GM19397 (cell line): ENCODE results near the gene SEL1L.
"Not testable (repeated sequence)": the region's sequence is repeated elsewhere in the genome, so short reads cannot be mapped to it uniquely, and the experiment has no call there.

Experiments
- ATAC-seq: cut with Tn5 transposase; IDR thresholded peaks from one replicate; pipeline ENCODE4 v1.9.1; 2021; ENCODE audit warnings: mild to moderate bottlenecking, moderate library complexity; ENCODE audit not compliant: unreplicated experiment

The SEL1L gene

DNA sequence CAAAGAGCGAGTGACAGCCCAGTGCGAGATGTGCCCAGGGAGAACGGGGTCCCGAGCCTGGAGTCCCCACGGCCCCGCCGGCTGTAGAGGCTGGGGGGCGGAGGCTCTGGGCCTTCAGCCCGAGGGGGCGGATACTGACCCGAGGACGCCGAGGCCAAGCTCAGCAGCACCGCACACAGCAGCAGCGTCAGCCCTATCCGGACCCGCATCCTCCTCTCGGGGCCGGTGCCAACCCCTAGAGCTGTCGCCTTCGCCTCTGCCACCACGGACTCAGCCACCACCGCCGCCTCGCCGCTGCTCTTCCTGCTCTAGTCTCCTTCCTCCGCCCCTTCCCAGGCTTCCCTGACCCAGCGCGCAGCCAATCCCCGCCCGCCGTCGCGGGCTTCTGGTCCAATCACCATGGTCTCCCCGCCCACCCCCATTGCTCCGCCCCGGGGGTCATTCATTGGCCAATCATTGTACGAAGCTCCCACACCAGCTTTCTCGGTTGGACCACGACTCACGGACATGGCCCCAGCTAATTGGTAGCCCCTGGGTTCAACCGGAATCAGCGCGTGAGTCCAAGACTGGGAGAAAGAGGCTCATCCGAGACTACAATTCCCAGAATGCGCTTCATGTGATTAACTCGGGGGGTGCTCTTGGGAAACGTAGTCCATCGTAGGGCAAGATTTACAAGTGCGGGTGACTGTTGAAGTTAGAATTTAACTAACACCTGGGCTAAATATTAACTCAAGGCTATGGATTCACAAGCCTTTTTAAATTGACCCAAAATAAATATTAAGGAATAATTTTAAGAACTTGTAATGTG lies at the start of gene SEL1L:
TSS of gene SEL1L (minus strand) at position 318 of the 808 bp plus-strand sequence. CDS start at position 209, 109 bp downstream.
- ATAC-seq = peak; percentile 95

DNA sequence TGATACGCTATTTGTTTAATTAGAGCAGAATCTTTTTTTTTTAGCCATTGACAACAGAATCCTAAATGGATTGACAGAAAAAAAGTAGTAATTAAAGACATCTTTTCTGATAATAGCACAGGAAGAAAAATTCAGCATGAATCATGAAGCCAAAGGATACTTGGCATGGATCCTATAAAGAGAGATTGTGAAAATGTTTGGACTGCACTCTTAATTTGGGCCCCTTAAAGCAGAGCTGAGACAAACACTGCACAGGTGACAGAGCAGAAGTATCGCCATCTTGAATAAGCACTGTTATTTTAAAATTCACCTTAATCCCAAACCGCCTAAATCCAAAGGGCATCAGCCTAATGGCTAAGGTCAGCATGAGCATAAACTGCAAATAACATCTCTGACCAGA lies 48.8 kb upstream of the SEL1L start:
- ATAC-seq = no peak

GRCh38 chr14:81579115-81579514 lies 45.5 kb upstream of the SEL1L start:
- ATAC-seq = no peak

GRCh38 chr14:81571437-81571836 lies 37.8 kb upstream of the SEL1L start:
- no peak for ATAC-seq

DNA sequence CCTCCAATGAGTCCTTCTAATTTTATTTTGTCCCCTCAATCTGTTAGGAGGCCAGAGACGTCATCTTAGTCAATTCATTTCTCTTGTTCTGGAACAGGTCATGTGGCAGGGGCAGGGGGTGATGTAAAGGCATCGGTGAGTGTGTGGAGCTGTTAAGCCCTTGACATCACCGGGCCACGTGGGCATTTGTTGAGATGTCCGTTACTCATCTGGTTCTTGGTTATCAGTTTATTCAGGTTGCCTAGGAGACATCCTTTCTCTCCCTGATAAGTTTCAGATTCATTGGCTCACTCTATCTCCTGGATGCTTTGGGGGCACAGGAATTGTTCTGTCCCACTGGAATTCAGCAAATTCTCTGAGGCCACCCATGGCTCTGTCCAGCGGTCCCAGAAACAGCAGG lies 33.6 kb upstream of the SEL1L start:
- ATAC-seq = no peak

- peak; percentile 65 for ATAC-seq
These were observed 32.0 kb upstream of the SEL1L start for GRCh38 chr14:81565441-81566290.

GRCh38 chr14:81562818-81563217 lies 29.2 kb upstream of the SEL1L start:
- no peak for ATAC-seq

DNA sequence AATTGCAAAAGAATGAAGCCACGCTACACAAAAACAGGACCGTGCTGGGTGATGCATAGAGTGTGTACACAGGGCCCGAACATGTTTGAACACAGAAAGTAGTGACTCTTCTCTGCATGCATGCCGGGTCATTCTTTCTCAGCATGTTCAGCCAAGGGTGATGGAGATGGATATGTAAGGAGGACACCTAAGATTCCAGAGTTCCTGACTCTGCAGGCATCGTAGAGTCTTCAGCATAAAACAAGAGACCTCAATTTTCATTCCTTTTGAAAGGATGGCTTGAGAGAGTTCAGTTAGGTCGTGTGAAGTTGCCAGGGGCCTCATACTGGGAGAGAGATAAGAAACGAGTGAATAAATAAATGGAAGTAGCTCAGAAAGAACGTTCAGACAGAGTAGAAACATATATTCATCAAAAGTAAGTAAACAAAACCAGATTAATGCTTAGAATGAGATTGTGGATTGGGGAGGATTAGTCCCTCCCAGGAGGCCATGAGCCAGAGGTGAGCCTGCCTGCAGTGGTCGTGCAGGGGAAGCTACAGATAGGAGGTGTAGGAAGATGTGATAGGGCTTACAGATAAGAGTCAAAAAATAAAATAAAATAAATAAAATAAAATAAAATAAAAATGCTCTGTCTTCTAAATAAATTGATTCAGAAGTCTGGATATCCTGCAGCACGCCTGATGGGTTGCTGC lies 27.6 kb upstream of the SEL1L start:
- ATAC-seq = no peak

- no peak for ATAC-seq
These were observed 25.7 kb upstream of the SEL1L start for GRCh38 chr14:81559385-81559784.

- no peak for ATAC-seq
These were observed 23.5 kb upstream of the SEL1L start for GRCh38 chr14:81557146-81557545.

DNA sequence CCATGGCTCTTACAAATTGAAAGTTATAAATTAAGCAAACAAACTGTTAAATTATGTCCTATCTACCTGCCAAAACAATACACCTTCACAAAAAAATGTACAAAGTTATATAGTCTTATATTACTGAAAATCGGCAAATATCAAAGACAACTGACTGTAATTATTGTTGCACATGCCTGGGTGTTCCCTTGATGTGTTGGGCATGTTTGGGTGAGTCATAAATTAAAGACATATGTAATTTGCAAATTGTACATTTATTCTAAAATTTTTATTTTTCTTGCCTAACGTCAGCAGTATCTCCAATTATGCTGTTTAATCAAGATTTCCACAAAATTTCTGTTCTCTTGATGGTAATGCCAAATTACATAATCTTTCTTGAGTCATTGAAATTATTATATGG lies 22.0 kb upstream of the SEL1L start:
- no peak for ATAC-seq

DNA sequence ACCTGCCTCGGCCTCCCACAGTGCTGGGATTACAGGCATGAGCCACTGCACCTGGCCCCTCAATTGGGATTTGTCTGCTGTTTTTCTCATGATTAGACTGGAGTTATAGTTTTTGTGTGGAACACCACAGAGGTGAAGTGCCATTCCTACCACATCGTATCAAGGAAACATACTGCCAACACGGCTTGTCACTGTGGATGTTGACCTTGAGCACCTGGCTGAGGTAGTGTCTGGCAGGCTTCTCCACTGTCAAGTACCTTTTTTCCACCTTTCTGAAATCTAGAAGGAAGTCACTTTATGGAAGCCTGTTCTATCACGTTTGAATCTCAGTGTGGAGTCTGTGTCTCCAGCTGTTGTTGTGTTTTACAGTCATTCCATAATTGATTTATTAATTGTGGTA lies 21.4 kb upstream of the SEL1L start:
- ATAC-seq = no peak

DNA sequence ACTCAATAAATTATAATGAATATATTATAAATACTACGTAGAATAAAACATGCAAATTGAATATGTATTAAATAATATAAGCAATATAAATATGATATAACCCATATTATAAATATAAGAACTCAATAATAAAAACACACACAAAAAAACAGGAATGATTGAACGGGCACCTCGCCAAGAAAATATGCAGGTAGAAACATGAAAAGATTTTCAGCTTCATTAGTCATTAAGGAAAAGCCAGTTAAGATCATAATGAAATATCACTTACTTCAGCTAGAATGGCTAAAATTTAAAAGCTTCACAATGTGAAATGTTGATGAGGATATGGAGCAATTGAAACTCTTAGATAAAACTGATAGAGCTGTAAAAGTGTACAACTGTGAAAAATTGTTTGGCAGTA lies 17.8 kb upstream of the SEL1L start:
- no peak for ATAC-seq

GRCh38 chr14:81550001-81550637 lies 16.5 kb upstream of the SEL1L start:
- ATAC-seq = peak; percentile 86

DNA sequence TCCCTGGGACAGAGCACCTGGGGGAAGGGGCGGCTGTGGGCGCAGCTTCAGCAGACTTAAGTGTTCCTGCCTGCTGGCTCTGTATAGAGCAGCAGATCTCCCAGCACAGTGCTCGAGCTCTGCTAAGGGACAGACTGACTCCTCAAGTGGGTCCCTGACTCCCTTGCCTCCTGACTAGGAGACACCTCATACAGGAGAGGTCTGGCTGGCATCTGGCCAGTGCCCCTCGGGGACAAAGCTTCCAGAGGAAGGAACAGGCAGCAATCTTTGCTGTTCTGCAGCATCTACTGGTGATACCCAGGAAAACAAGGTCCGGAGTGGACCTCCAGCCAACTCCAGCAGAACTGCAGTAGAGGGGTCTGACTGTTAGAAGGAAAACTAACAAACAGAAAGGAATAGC lies 7.6 kb upstream of the SEL1L start:
- ATAC-seq = not testable (repeated sequence)

- no peak for ATAC-seq
These were observed 3.5 kb upstream of the SEL1L start for GRCh38 chr14:81537193-81537592.

DNA sequence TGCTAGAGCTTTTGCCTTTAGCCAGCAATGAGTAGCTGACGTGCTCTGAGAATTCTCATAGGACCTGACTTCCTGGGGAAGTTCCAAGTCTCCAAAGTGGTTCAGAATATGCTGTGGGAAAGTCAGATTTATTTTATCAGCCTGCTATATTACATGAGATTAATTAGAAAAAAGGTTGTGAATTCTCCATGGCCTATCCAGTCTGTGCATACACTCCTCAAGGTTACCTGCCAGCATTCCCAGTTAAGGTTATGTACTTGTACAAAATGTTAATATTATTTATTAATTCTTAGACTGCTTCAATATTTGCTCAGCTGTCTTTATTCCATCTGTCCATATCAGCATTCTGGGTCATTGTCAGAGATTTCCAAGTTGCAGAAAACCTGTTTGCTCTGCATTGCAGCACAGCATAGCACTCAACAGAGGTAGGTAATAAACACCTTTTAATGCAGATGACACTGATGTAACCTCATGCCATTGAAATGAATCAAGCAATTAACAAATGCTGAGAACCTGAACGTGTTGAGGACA lies 2.7 kb upstream of the SEL1L start:
- no peak for ATAC-seq

DNA sequence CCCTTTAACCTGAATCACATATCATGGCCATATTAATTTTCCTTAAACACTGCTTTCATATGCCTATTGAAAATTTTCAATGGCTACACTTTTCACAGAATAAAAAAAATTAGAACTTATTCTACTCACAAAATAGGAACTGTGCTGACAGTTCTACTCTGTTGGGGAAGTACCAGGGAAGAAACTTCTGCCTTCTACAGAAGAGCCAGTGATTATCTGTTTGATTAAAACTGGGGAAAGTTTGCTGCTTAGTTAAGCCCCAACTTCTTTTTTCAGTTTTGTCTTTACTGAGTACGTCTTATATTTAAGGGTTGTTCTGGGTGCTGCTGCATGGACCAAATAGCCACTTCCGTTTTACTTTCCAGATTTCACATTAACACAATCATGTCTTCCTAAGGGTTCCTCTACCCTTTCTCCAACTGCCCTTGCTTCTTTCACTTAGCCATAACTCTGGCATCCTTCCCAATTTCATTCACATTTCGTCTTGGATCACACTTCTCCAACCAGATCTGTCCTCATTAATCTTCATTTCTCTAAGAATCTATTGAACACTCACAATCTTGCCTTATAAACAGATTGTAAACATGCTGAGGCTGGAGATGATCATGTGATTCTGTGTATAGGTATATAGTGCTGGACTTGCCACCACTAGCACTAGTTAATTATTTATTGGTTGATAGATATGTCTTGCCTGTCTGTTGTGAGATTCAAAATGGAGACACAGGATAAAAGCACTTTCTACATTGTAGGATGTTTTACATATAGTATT lies 1.9 kb upstream of the SEL1L start:
- peak; percentile 12 for ATAC-seq

DNA sequence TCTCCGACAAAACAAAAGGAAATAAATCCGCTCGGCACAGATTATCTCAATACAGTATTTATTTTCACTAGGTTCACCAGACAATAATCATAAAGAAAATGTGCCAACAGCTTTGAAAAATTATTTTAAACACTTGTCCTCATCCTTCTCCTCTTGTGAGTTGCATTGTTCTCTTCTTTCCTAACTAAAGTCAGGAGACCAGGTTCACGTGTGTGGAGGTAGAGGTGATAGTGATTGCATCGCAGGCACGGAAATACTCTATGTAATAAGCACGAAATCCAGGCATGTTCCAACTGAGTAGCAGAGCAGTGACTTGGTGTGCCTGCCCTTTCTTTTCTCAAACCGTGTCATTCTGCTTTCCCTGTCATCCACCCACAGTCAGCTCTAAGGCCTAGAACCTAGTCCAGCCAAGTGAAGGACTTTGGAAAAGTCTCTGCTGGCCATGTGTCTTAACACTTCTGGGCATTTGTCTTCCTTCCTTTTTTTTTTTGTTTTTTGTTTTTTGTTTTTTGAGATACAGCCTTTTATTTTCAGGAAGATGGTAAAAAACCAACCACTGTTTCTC lies 939 bp upstream of the SEL1L start:
- ATAC-seq = no peak

- no peak for ATAC-seq
These were observed 479 bp downstream of the SEL1L start for GRCh38 chr14:81533212-81533535.
